IMR-90 (cell line): ENCODE measurements around the gene KCNF1. TPM values are rescaled to one million over a fixed set of nuclear protein-coding genes. Genes with fewer than 3 reads are reported as not detected.
A peak's percentile ranks its signal among the peaks of the same experiment; 100 is the strongest.

Source experiments
- ATAC-seq: fragments of 200-7000 bp; cut with Tn5 transposase; 2 replicates; pipeline ENCODE4 v1.9.1; 2020; ENCODE audit warnings: low read depth, mild to moderate bottlenecking, moderate library complexity
- BruUV-seq: library from RNA; stranded (reverse); fragments of 400-500 nt; replicated peaks from 2 replicates; lab custom pipeline; 2021; lab: Mats Ljungman, UMichigan
- CTCF ChIA-PET: fragments of 300-600 bp; formaldehyde crosslinking; extraction: SDS; loops from one replicate; lab custom pipeline; 2021; ENCODE audit warnings: antibody characterized with exemption; lab: Yijun Ruan, JAX
- POLR2A ChIA-PET: fragments of 300-600 bp; sonication (Branson Sonifier 250); formaldehyde crosslinking; loops from one replicate; lab custom pipeline; 2022; ENCODE audit warnings: antibody characterized with exemption; ENCODE audit not compliant: unreplicated experiment; lab: Charles Lee
- DNase-seq: peaks from one replicate; pipeline ENCODE4 v3.0.0; 2013
- H2AFZ ChIP-seq: replicated peaks from 2 replicates; pipeline ENCODE3; 2013; ENCODE audit warnings: low read length, mild to moderate bottlenecking; ENCODE audit not compliant: poor library complexity
- H2AK5ac ChIP-seq: 2 replicates; pipeline ENCODE4 v1.6.1; 2013; ENCODE audit warnings: low read depth, low read length, inconsistent platforms
- H2AK9ac ChIP-seq: replicated peaks from 2 replicates; pipeline ENCODE3; 2013; ENCODE audit warnings: mild to moderate bottlenecking, low read depth, low read length, moderate library complexity; ENCODE audit not compliant: poor library complexity
- H2BK120ac ChIP-seq: 2 replicates; pipeline ENCODE4 v1.6.1; 2013; ENCODE audit warnings: low read depth, low read length, inconsistent platforms
- H2BK15ac ChIP-seq: 3 replicates; pipeline ENCODE4 v1.6.1; 2013; ENCODE audit warnings: low read depth, low read length, inconsistent platforms
- H2BK20ac ChIP-seq: 2 replicates; pipeline ENCODE4 v1.6.1; 2013; ENCODE audit warnings: low read depth, mild to moderate bottlenecking, inconsistent platforms, low read length, moderate library complexity
- H2BK5ac ChIP-seq: 2 replicates; pipeline ENCODE4 v1.6.1; 2013; ENCODE audit warnings: mild to moderate bottlenecking, low read depth, low read length, inconsistent platforms; ENCODE audit not compliant: poor library complexity, severe bottlenecking
- H3K14ac ChIP-seq: replicated peaks from 2 replicates; pipeline ENCODE4 v1.6.1; 2013; ENCODE audit warnings: low read depth, low read length, inconsistent platforms
- H3K18ac ChIP-seq: 2 replicates; pipeline ENCODE4 v1.6.1; 2013; ENCODE audit warnings: low read depth, low read length, control low read depth
- H3K23ac ChIP-seq: 2 replicates; pipeline ENCODE4 v1.6.1; 2013; ENCODE audit warnings: low read depth, low read length, inconsistent platforms
- H3K27ac ChIP-seq: 2 replicates; pipeline ENCODE4 v1.5.1; 2013; ENCODE audit warnings: mild to moderate bottlenecking, control low read depth, low read length; ENCODE audit not compliant: insufficient read depth
- H3K27me3 ChIP-seq: 2 replicates; pipeline ENCODE4 v1.6.1; 2013; ENCODE audit warnings: low read length; ENCODE audit not compliant: control insufficient read depth, insufficient read depth
- H3K36me3 ChIP-seq: 2 replicates; pipeline ENCODE4 v1.6.1; 2013; ENCODE audit warnings: low read length, mixed read lengths; ENCODE audit not compliant: control insufficient read depth, insufficient read depth
- H3K4ac ChIP-seq: 2 replicates; pipeline ENCODE4 v1.6.1; 2013; ENCODE audit warnings: low read depth, low read length, inconsistent platforms
- H3K4me1 ChIP-seq: 2 replicates; pipeline ENCODE4 v1.6.1; 2013; ENCODE audit warnings: low read length, mixed read lengths; ENCODE audit not compliant: control insufficient read depth, insufficient read depth
- H3K4me2 ChIP-seq: 2 replicates; pipeline ENCODE4 v1.6.1; 2013; ENCODE audit warnings: low read depth, mild to moderate bottlenecking, control low read depth, low read length, moderate library complexity
- H3K4me3 ChIP-seq: 2 replicates; pipeline ENCODE4 v1.5.1; 2013; ENCODE audit warnings: low read depth, mild to moderate bottlenecking, control low read depth, low read length, moderate library complexity; ENCODE audit not compliant: insufficient read depth
- H3K56ac ChIP-seq: 2 replicates; pipeline ENCODE4 v1.6.1; 2013; ENCODE audit warnings: low read length, inconsistent platforms; ENCODE audit not compliant: insufficient read depth; ENCODE audit errors: extremely low read depth
- H3K79me1 ChIP-seq, 2 experiments: 2 replicates each; pipeline ENCODE4 v1.6.1; 2013; ENCODE audit warnings: low read length in 2 of 2, inconsistent platforms in 1 of 2, low read depth in 1 of 2
- H3K9ac ChIP-seq: 2 replicates; pipeline ENCODE4 v1.6.1; 2013; ENCODE audit warnings: low read depth, low read length, control low read depth
- H3K9me1 ChIP-seq: 2 replicates; pipeline ENCODE4 v1.6.1; 2013; ENCODE audit warnings: low read length, inconsistent platforms; ENCODE audit not compliant: insufficient read depth
- H3K9me3 ChIP-seq: 2 replicates; pipeline ENCODE4 v1.6.1; 2013; ENCODE audit warnings: low read length; ENCODE audit not compliant: control insufficient read depth, insufficient read depth
- H4K20me1 ChIP-seq: 2 replicates; pipeline ENCODE4 v1.6.1; 2013; ENCODE audit warnings: low read length, inconsistent platforms; ENCODE audit not compliant: insufficient read depth
- H4K5ac ChIP-seq: 2 replicates; pipeline ENCODE4 v1.6.1; 2013; ENCODE audit warnings: mild to moderate bottlenecking, low read depth, low read length, control low read depth
- H4K8ac ChIP-seq, 2 experiments: 2 replicates each; pipeline ENCODE4 v1.6.1; 2013; ENCODE audit warnings: low read depth in 2 of 2, low read length in 2 of 2, control low read depth in 1 of 2, inconsistent platforms in 1 of 2
- H4K91ac ChIP-seq: 2 replicates; pipeline ENCODE4 v1.6.1; 2013; ENCODE audit warnings: low read depth, low read length, inconsistent platforms; ENCODE audit not compliant: insufficient read depth
- BHLHE40 ChIP-seq: fragments of 150-350 bp; IDR thresholded peaks from 2 replicates; pipeline ENCODE4 v1.6.1; 2016; ENCODE audit warnings: mild to moderate bottlenecking, low read depth, low read length
- CTCF ChIP-seq: conservative IDR thresholded peaks from 2 replicates; pipeline ENCODE4 v1.5.1; 2012; ENCODE audit warnings: mild to moderate bottlenecking, low read depth, low read length, improper control_type of control experiment
- FOS ChIP-seq: fragments of 150-350 bp; IDR thresholded peaks from 2 replicates; pipeline ENCODE4 v1.6.1; 2016; ENCODE audit warnings: low read depth, low read length
- MAFK ChIP-seq: IDR thresholded peaks from 2 replicates; pipeline ENCODE4 v1.6.1; 2012; ENCODE audit warnings: low read depth, low read length, improper control_type of control experiment
- MXI1 ChIP-seq: IDR thresholded peaks from 2 replicates; pipeline ENCODE4 v1.6.1; 2012; ENCODE audit warnings: low read depth, mild to moderate bottlenecking, low read length, moderate library complexity, borderline replicate concordance
- POLR2A ChIP-seq: IDR thresholded peaks from 2 replicates; pipeline ENCODE4 v1.6.1; 2012; ENCODE audit warnings: mild to moderate bottlenecking, low read depth, low read length
- RAD21 ChIP-seq: IDR thresholded peaks from 2 replicates; pipeline ENCODE4 v1.6.1; 2012; ENCODE audit warnings: low read length, improper control_type of control experiment
- WGBS, 2 experiments: methylation state at CpG; one replicate each; pipeline versions ENCODE4 v1.1.5 to v1.1.7; 2013; ENCODE audit warnings: missing lambda C conversion rate in 2 of 2; ENCODE audit not compliant: insufficient read length in 1 of 2; ENCODE audit errors: extremely low coverage in 2 of 2; 5-methylcytosine and 5-hydroxymethylcytosine counted together
- dilution Hi-C: fragments of 300-500 bp; cut with HindIII; formaldehyde crosslinking; loops from one replicate; pipeline ENCODE4 v1.14.3; 2018; ENCODE audit warnings: low sequenced_read_pairs; ENCODE audit not compliant: unreplicated experiment
- in situ Hi-C: fragments of 300-500 bp; cut with MboI; formaldehyde crosslinking; loops from 3 replicates; pipeline ENCODE4 v1.14.3; 2019; ENCODE audit warnings: low sequenced_read_pairs, inconsistent platforms, mixed read lengths
- intact Hi-C: fragments of 100-400 bp; cut with micrococcal nuclease; formaldehyde crosslinking; loops from 2 replicates; pipeline ENCODE4 v1.10.0; 2022
- polyA plus RNA-seq, 3 experiments: library from polyadenylated mRNA; depleted of rRNA; stranded (reverse); fragments of >200 nt; gene quantifications; 2 replicates each; pipeline ENCODE4 v1.2.3, GENCODE V29; 2012; ENCODE audit warnings: low replicate concordance in 1 of 3
- total RNA-seq: library from RNA; depleted of rRNA; stranded (reverse); fragments of >200 nt; gene quantifications from 2 replicates; pipeline ENCODE4 v1.2.3, GENCODE V29; 2012
- TF ChIP-seq, protein P1 (sequence below): fragments of 150-350 bp; IDR thresholded peaks from 2 replicates; pipeline ENCODE4 v1.6.1; 2016; ENCODE audit warnings: low read depth, mild to moderate bottlenecking, low read length, moderate library complexity, borderline replicate concordance
- TF ChIP-seq, protein P2 (sequence below): fragments of 150-350 bp; IDR thresholded peaks from 2 replicates; pipeline ENCODE4 v1.6.1; 2017; ENCODE audit warnings: mild to moderate bottlenecking, antibody characterized with exemption, low read length, low read depth

KCNF1 gene
- total and polyA plus RNA-seq, 2 of the 4 experiments (the other 2 are of a cell fraction), result 0.54 to 1.4 TPM

DNA sequence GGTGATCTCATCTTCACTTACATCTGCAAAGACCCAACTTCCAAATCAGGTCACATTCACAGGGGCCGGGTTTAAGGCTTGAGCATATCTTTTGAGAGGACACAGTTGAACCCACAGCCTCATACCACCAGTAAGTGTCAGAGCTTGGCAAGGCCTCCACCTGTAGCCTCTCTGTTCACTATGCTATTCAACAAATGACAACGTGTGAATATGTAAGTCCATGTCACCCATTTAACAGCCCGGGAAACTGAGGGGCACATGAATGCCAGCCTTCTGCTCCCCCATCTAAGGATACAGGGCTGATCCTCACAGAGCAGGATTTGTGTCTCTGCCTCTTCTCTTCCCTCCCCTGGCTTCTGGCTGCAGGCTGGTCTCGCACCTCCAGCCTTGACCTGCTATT is 3.5 kb upstream of the KCNF1 start (continued):
- TF ChIP-seq, protein P1, sequence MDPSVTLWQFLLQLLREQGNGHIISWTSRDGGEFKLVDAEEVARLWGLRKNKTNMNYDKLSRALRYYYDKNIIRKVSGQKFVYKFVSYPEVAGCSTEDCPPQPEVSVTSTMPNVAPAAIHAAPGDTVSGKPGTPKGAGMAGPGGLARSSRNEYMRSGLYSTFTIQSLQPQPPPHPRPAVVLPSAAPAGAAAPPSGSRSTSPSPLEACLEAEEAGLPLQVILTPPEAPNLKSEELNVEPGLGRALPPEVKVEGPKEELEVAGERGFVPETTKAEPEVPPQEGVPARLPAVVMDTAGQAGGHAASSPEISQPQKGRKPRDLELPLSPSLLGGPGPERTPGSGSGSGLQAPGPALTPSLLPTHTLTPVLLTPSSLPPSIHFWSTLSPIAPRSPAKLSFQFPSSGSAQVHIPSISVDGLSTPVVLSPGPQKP, result no peak

DNA sequence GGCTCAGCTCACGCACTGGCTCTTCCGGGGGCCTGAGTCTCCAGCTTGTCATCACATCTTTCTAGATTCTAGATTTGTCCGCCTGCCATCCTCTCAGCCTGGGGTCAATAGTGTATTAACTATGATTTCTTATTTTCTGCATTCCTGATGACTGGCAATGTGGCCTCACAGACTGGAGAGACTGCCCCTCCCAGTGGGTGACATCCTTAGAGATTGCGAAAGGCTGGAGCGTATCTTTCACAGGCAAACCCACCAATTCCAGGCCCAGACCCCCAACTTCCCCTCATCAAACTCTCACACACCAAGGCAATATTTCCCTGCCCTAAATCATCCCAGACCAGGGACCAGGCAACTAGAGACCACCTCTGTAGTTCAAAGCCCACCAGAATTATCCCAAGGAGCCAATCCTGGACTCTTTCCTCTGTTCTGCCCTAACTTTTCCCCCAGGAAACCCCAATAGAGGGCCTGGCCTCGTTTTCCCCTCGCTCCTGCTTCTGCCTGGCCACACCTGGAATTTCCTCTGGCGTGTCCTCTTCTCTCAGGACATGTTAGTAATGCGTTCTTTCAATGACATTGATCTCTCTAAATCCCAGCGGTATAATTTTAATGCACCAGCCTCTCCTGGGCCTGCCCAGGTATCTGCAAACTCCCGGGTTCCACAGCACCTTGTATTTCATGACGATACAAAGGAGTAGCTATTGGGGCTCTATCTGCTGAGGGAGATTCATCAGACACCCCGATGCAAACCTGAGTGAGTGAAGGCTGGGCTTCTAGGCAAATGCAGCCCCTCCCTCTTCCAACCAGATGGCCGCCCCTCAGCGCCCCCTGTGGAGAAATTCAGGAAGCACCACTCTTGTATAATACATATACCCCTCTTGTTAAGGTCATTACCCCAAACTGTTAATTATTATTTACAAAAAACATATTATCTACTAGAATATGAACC is 2.4 kb upstream of the KCNF1 start:
- Histone ChIP-seq H3K79me1 (peaks cover 0 to 15% of the 10 kb centered on the region in 2 experiments; a peak in 2 of 4 replicates), H4K5ac (no peak overlapping the region), H3K18ac (no peak overlapping the region), H3K36me3 (no peaks in the 10 kb centered on the region), H4K91ac (no peak overlapping the region), H3K27me3 (no peaks in the 10 kb centered on the region), H3K14ac (no peak overlapping the region), H2AK5ac (no peak overlapping the region), H3K9ac (no peak overlapping the region), H3K4me2 (no peak overlapping the region), H3K56ac (no peak overlapping the region), H3K4me1 (no peaks in the 10 kb centered on the region), H2BK5ac (no peak overlapping the region), H3K9me1 (peaks cover under 1% of the 10 kb centered on the region; the same call in 1 of the 2 replicates), H4K8ac (no peak overlapping the region), H2AFZ (no peak overlapping the region), H2BK20ac (no peak overlapping the region), H2BK15ac (no peak overlapping the region), H3K23ac (no peak overlapping the region), H4K20me1 (no peaks in the 10 kb centered on the region), H3K4ac (no peak overlapping the region), H2AK9ac (no peak overlapping the region), H3K4me3 (no peak overlapping the region), H3K27ac (no peak overlapping the region), H3K9me3 (peaks cover 6% of the 10 kb centered on the region; the same call in 1 of the 2 replicates), H2BK120ac (no peak overlapping the region)
- ChIA-PET CTCF (interaction anchor here (1.0 to 1.2 kb wide), 3 partner anchors 12 to 215 kb away, joined by 3 read pairs; no protein-coding TSS in a partner anchor), POLR2A (no interaction called here)
- intact Hi-C loops, result no loop called here
- no TSS peak for BruUV-seq
- dilution Hi-C loops, result no loop called here
- 40% methylated on average over 3 of the region's 15 CpGs; no CpG with 5 or more reads in 1 of the 2 experiments for WGBS, 2 experiments
- in situ Hi-C loops, result no loop called here
- ATAC-seq, result no peak
- DNase-seq, result no peak
- TF ChIP-seq POLR2A (no peak), MAFK (no peak), RAD21 (peak; percentile 29; the same call in 1 of the 2 replicates), BHLHE40 (no peak), MXI1 (no peak), FOS (no peak), CTCF (peak; percentile 48)
- TF ChIP-seq, protein P2, sequence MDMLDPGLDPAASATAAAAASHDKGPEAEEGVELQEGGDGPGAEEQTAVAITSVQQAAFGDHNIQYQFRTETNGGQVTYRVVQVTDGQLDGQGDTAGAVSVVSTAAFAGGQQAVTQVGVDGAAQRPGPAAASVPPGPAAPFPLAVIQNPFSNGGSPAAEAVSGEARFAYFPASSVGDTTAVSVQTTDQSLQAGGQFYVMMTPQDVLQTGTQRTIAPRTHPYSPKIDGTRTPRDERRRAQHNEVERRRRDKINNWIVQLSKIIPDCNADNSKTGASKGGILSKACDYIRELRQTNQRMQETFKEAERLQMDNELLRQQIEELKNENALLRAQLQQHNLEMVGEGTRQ, result no peak
- TF ChIP-seq, protein P1, result no peak
